ENCODE measurements around the gene FBXO46. TPM values are rescaled to one million over a fixed set of nuclear protein-coding genes. Genes with fewer than 3 reads are reported as not detected.

The FBXO46 gene
- total and polyA plus RNA-seq, 10 of the 15 experiments (the other 5 are each of a cell fraction or from before 2014, with no cell fraction given): 2.5 to 61.5 (median 13.7) TPM

GRCh38 chr19:45692187-45693105, 38.2 kb downstream of the FBXO46 start, which contains the start of gene QPCTL (continued):
- TF ChIP-seq BCLAF1 (IDR thresholded peaks at IDR 0.05) (no peak), BCL11A (IDR thresholded peaks at IDR 0.05; ENCODE audit: low read depth, low read length) (no peak), NBN (IDR thresholded peaks at IDR 0.05) (0 out of 2 replicates have a peak, but pooled peaks have one; percentile 56), ZNF207 (IDR thresholded peaks at IDR 0.05; ENCODE audit: borderline replicate concordance) (peak; percentile 86; the same call in 1 of the 2 replicates), CBFB (IDR thresholded peaks at IDR 0.05; ENCODE audit: low read depth) (no peak; the same call in 1 of the 2 replicates), BACH1 (IDR thresholded peaks at IDR 0.05; ENCODE audit: borderline replicate concordance) (peak; percentile 59; the same call in 1 of the 2 replicates), CREB1 (IDR thresholded peaks at IDR 0.05; ENCODE audit: low read depth) (peak; percentile 94), MYB (IDR thresholded peaks at IDR 0.05; ENCODE audit: borderline replicate concordance, low read depth, low read length) (no peak), KDM1A (IDR thresholded peaks at IDR 0.05; ENCODE audit: borderline replicate concordance) (no peak), BRCA1 (IDR thresholded peaks at IDR 0.05; ENCODE audit: low read depth, low read length) (no peak), KLF5 (IDR thresholded peaks at IDR 0.05; ENCODE audit: partially characterized antibody) (no peak), TCF7 (IDR thresholded peaks at IDR 0.05; ENCODE audit: borderline replicate concordance) (no peak), GABPA (IDR thresholded peaks at IDR 0.05; ENCODE audit: low read depth) (no peak), CREM (IDR thresholded peaks at IDR 0.05; ENCODE audit: low read depth) (peak; percentile 85), HDAC2 (IDR thresholded peaks at IDR 0.05) (no peak), EGR1 (IDR thresholded peaks at IDR 0.05; ENCODE audit: borderline replicate concordance in 1 of 2, low read depth in 2 of 2, low read length in 2 of 2) (no peak), ZNF687 (IDR thresholded peaks at IDR 0.05) (peak; percentile 31; the same call in 1 of the 2 replicates), SPI1 (IDR thresholded peaks at IDR 0.05; ENCODE audit: borderline replicate concordance, insufficient read depth, low read depth, low read length) (peak; percentile 47; the same call in 1 of the 2 replicates), SREBF1 (IDR thresholded peaks at IDR 0.05; ENCODE audit: low read length) (no peak), SUPT20H (IDR thresholded peaks at IDR 0.05; ENCODE audit: borderline replicate concordance, control insufficient read depth, low read depth, low read length) (no peak), ESRRA (IDR thresholded peaks at IDR 0.05; ENCODE audit: low read length) (no peak), RFX5 (IDR thresholded peaks at IDR 0.05; ENCODE audit: low read depth, low read length) (peak; percentile 72), NRF1 (conservative IDR thresholded peaks at IDR 0.05; ENCODE audit: low read depth, low read length) (no peak; the same call in 1 of the 2 replicates)
